Measurements from ENCODE around the gene DUOX1. TPM values are rescaled to one million over a fixed set of nuclear protein-coding genes. Genes with fewer than 3 reads are reported as not detected.

Gene DUOX1
- total and polyA plus RNA-seq, 2 donors (not counting 3 experiments of a cell fraction or from before 2014, with no cell fraction given), result not detected

- no peak overlapping the region for H3K4me2 ChIP-seq (ENCODE audit: insufficient read depth, low read length)
- FAIRE-seq (no peak), DNase-seq (ENCODE audit: low read depth, low spot score) (no peak)
- ChIA-PET POLR2A (interaction anchor here (1.4 kb wide), 1 partner anchor 201 kb away, joined by 3 read pairs; a partner anchor contains a TSS), CTCF (interaction anchor here (0.8 to 8.9 kb wide), 6 partner anchors 9 to 201 kb away, joined by 3 to 98 read pairs (median 3); partner anchors contain the start of gene SHF)
- H3K36me3 ChIP-seq (ENCODE audit: control insufficient read depth in 2 of 2, extremely low read depth in 1 of 2, insufficient read depth in 2 of 2, low read length in 2 of 2), result no peaks in the 10 kb centered on the region
- no peak overlapping the region for H3K9ac ChIP-seq (replicated peaks; ENCODE audit: extremely low read depth, insufficient read depth, low read length)
- H2AFZ ChIP-seq (ENCODE audit: low read depth, low read length), result no peak overlapping the region
- no TSS peak for BruUV-seq (replicated peaks)
- no peak for TF ChIP-seq JUN (IDR thresholded peaks at IDR 0.05; ENCODE audit: borderline replicate concordance, insufficient read depth, insufficient read length, low read depth)
- no peak for TF ChIP-seq GATA2 (IDR thresholded peaks at IDR 0.05; ENCODE audit: insufficient read depth, insufficient read length, low read depth, low read length)
- no peak for TF ChIP-seq FOS (IDR thresholded peaks at IDR 0.05; ENCODE audit: borderline replicate concordance, insufficient read depth, low read length)
- TF ChIP-seq CTCF (IDR thresholded peaks at IDR 0.05; ENCODE audit: extremely low read depth in 1 of 2, insufficient read depth in 1 of 2, low read depth in 1 of 2, low read length in 2 of 2), result no peak
- TF ChIP-seq MYC (IDR thresholded peaks at IDR 0.05; ENCODE audit: low read depth, low read length), result no peak
- TF ChIP-seq MAX (IDR thresholded peaks at IDR 0.05; ENCODE audit: insufficient read depth, insufficient read length), result no peak
- no peak for TF ChIP-seq EZH2 (IDR thresholded peaks at IDR 0.05; ENCODE audit: borderline replicate concordance, low read depth, low read length, severe bottlenecking)
- TF ChIP-seq POLR2AphosphoS5 (IDR thresholded peaks at IDR 0.05; ENCODE audit: insufficient read depth, low read depth, low read length), result no peak
- no peak for TF ChIP-seq POLR2A (IDR thresholded peaks at IDR 0.05; ENCODE audit: low read depth, low read length)
- H4K20me1 ChIP-seq (replicated peaks; ENCODE audit: control insufficient read depth, extremely low read depth, insufficient read depth, low read length), result no peaks in the 10 kb centered on the region
- intact Hi-C loops (cut with micrococcal nuclease), result loop anchor here (2.0 to 10.0 kb wide), 4 partner anchors 321 to 721 kb away; partner anchors contain the start of genes BLOC1S6 and SLC30A4
- no peaks in the 10 kb centered on the region for H3K9me1 ChIP-seq (replicated peaks; ENCODE audit: control insufficient read depth, extremely low read depth, insufficient read depth, low read length)
- H3K79me2 ChIP-seq (ENCODE audit: control insufficient read depth, insufficient read depth, low read length), result no peaks in the 10 kb centered on the region
- no peak overlapping the region for H3K4me3 ChIP-seq (replicated peaks in 1 of 3; ENCODE audit: insufficient read depth in 1 of 3, low read depth in 1 of 3, low read length in 3 of 3)
- H3K9me3 ChIP-seq (replicated peaks; ENCODE audit: control insufficient read depth, insufficient read depth, low read length), result no peaks in the 10 kb centered on the region
- H3K27me3 ChIP-seq (ENCODE audit: control insufficient read depth in 2 of 2, insufficient read depth in 2 of 2, low read length in 2 of 2), result peaks cover 7 to 12% of the 10 kb centered on the region in 2 experiments
- peaks cover 8% of the 10 kb centered on the region for H3K4me1 ChIP-seq (ENCODE audit: control insufficient read depth, extremely low read depth, insufficient read depth, low read length)
- H3K27ac ChIP-seq (ENCODE audit: insufficient read depth, low read depth, low read length), result no peak overlapping the region
- dilution Hi-C loops (cut with MboI; ENCODE audit: extremely low pct_ligation_motif_present, low sequenced_read_pairs), result no loop called here
Observed at GRCh38 chr15:45201557-45201859, 71.7 kb downstream of the DUOX1 start.
